HS-5 (cell line): Measurements from ENCODE around the gene GON7.
"Not testable (repeated sequence)": the region's sequence is repeated elsewhere in the genome, so short reads cannot be mapped to it uniquely, and the experiment has no call there.

ENCODE experiments used
- DNase-seq: peaks from one replicate; pipeline ENCODE4 v3.0.0-alpha.2; 2012; ENCODE audit warnings: low read depth

GON7 gene

GRCh38 chr14:93206793-93207467, at the start of gene GON7, which contains the start of gene UBR7:
GON7 (minus strand) TSS chr14:93207065; CDS start chr14:93207037, 28 bp downstream.
UBR7 (plus strand) TSS chr14:93207256; CDS start chr14:93207292, 36 bp downstream.
- peak; percentile 86 for DNase-seq

DNA sequence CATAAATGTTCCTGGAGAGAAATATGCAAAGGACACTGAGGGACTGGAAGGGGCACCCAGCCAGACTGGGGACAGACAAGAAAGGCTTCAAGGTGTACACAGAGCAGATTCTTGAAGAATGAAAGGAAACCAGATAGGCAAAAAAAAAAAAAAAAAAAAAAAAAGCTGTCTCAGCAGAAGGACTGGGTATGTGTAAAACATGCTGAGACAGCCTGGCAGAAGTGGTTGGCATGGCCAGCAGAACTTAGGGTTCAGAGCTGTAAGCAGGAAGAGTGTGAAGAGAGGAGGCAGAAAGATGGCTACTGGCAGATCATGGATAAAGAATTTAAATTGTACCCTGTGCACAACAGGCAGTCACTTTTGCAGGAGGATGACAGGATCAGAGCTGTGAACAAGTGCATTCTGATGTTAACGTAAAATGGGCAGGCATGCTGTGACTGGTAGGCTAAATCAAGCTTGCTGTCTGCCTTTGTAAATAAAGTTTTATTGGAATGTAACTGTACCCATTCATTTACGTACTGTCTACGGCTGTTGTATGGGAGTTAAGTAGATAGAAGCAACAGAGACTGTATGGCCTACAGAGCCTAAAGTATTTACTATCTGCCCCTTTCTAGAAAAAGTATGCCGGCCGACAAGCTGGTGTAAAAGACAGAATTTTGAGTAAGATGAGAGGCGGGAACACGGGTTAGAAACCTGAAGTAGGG, 42.4 kb upstream of the GON7 start:
- DNase-seq: no peak

DNA sequence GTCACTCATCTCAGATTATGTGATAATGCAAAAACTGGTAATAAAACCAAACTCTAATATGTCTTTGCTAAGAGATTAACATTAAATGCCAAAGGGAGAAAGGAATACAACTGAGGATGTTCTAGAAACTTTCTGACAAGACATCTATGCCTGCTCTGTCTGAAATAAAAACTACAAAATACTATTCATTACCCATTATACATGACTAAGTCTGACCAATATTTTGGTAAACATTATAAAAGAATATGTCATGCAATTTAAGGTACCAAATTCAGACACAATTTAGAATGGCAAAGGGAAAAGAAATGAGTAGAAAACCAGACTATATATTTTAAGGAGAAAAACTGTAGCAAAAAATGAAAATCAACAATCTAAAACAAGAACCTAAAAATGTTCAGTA, 39.7 kb upstream of the GON7 start:
- DNase-seq: no peak

GRCh38 chr14:93245764-93246420, 39.0 kb upstream of the GON7 start:
- no peak for DNase-seq

DNA sequence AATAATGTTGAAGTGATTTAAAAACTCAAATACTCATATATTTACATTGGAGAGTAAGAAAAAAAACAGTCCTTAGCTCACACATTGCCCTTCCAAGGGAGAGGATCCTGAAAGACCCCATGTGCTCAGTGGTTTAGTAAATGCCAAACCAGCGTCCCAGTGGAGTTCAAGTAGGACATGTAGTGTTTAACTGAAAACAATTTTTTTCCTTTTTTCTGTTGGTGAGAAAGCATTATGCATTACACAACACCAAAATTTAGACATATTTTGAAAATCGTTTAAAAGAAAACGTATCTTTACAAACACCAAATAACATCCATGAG, 33.8 kb upstream of the GON7 start:
- DNase-seq: no peak

- peak; percentile 71 for DNase-seq
These were observed 33.2 kb upstream of the GON7 start for GRCh38 chr14:93239869-93240677.

DNA sequence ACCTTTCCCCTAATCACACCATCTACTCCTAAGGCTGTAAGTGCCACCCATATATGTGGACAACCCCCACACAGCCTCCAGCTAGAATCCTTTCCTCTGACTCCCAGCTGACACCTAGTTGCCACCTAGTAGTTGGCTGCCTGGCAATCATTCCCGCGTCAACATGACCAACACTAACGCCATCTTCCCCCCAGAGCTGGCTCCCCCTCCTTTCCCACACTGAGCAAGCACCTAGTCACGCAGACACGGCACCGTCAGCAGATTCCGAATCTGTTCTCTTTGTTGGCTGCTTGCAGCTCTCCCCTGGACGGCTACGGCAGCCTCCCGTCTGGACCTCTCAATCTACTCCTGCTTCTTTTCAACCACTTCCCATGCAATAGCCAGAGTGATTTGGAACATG, 27.9 kb upstream of the GON7 start:
- DNase-seq: peak; percentile 43

GRCh38 chr14:93233078-93233477, 26.2 kb upstream of the GON7 start:
- not testable (repeated sequence) for DNase-seq

- DNase-seq: no peak
These were observed 25.3 kb upstream of the GON7 start for GRCh38 chr14:93232159-93232558.

GRCh38 chr14:93231129-93231979, 24.5 kb upstream of the GON7 start:
- DNase-seq: no peak

DNA sequence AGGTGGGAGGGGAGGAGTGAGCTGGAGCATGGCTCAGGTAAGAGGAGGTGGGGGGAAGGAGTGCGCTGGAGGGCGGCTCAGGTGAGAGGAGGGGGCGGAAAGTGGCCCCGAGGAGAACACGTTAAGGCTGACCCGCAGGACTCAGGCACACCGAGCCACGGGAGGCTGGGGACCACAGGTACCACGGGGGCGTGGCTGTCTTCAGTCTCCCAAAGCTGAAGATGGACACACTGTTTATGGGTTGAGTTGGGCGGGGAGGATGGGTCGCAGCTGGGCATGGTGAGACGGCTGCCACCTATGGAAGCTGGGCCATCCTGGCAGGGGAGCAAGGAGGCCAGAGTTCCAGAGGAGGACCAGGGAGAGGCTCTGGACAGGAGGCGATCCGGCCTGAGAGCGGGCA, 23.7 kb upstream of the GON7 start:
- no peak for DNase-seq

DNA sequence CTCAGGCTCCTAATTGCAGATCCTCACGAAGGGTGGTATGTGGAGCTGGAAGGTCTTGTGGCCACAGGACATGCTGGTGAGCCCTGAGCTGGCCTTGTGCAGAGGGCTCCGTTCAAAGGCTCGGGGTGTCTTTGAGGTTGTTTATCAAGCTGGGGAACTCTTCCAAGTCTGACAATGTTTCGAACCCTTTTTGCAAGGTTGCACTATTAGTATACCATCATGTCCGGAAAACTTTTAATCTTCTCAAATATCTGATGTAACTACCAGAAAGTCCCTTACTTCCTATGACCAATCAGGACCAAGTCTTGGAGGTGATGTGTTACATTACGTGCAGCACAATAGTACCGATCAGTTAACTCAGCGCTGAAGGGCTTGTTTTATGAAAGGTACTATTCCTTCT, 21.7 kb upstream of the GON7 start:
- DNase-seq: no peak

DNA sequence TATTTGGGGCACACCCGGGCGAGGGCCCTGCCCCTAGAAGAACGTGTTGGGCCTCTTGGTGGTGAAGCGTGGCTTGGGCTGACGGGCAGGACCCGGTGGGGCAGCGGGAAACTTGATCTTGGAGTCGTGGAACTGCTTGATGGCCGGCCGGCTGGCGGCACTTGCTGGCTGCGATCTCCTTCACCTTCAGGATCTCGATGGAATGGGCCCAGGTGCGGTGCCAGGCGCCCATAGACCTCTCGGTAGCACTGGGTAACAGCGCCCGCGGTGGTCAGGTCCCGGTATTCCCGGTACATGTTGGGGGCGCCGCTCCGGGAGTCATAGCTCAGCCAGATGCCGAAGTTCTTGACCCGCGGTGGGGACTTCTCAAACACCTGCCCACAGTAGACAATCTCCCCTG, 16.7 kb upstream of the GON7 start:
- DNase-seq: no peak

- DNase-seq: no peak
These were observed 13.6 kb upstream of the GON7 start for GRCh38 chr14:93220509-93220908.

DNA sequence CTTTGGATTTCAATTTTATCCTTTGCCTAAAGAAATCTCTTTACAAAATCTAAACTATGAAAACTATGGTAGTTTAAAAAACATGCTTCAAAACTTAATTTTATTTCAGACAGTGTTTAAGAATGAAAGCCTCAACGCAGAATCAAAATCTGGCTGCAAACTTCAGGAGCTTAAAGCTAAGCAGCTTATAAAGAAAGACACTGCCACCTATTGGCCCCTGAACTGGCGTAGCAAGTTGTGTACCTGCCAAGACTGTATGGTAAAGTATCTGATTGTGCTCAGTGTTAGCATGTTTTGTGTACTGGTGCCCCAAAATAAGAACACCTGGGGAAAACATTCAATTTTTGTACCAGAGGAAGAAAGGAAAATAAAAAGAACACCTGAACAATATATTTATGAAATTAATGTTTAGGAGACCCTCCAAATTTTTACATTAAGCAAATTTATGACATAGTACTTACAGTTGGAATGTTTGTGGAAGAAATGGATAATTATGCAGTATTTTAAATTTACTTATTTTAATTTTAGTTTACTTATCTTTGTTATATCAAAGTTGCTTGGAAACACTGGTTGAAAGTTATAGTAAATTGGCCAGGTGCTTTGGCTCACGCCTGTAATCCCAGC, 12.3 kb upstream of the GON7 start:
- no peak for DNase-seq

DNA sequence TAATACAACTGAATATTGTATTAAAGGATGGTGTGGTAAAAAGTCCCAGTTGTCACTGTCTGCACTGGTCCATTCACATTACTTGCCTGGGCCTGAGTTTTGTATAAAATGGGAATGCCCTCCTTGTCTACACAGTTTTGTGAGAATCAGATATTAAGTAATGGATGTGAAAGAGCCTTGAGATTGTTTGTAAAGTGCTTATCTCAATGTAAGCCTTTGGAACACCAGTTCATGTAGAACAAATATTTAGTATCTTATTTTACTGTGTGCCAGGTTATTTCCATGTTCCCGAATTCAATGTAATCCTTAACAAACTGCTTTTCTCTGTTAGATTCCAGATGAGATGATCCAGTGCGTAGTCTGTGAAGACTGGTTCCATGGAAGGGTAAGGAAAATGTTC, 7.7 kb upstream of the GON7 start:
- DNase-seq: no peak

GRCh38 chr14:93212432-93212831, 5.6 kb upstream of the GON7 start:
- no peak for DNase-seq

DNA sequence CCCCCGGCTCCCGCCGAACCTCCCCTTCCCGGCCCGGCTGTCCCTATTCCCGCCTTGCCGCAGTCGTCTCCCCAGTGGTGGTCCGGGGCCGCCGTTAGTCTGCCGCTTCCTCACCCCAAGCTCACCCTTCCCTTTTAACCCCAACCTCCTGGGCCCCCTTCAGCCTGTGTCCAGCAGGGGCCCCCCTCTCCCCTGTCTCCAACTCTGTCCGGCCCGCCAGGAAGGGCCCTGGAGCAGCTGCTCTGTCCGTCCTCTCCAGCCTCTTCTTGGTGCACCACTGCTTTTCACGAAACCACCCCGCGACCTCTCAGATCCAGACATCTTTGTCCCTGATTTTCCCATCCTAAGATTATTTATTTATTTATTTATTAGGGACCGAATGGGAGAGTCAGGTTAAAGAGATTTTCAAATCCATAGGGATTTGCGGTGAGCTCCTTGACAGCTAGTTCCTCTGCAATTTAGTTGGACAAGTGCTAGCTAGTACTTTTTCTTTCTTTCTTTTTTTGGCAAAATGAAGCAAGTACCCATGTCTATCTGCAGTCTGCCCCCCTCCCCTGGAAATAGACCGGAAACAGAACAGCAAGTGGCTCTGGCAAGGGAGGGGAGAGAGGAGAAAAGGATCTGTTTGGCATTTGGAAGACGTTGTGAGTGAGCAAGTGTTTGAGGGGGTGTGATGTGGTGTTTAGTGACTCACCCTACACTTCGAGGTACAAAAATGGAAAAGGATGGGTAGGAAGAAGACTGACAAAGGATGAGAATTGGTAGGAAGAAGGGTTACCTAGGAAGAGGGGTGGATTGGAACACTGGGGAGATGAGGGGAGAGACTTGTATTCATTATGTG, 823 bp upstream of the GON7 start:
- no peak for DNase-seq

DNA sequence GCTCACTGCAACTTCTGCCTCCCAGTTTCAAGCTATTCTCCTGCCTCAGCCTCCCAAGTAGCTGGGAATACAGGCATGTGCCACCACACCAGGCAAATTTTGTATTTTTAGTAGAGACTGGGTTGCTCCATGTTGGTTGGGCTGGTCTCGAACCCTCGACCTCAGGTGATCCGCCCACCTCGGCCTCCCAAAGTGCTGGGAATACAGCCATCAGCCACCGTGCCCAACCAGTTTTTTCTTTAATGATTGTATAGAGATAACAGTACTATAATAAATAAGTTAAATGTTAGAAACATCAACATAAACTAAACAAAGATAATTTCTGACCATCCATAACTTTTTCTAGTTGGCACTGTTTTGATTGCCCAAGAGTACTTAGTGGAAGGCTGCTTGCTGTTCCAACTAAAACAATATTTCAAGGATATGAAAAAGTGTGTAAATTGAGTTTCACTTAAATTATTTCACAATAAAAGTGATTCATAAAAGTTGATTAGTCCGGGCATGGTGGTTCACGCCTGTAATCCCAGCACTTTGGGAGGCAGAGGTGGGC, 5.6 kb downstream of the GON7 start:
- DNase-seq: no peak

- no peak for DNase-seq
These were observed 6.3 kb downstream of the GON7 start for GRCh38 chr14:93200553-93200952.
